ENCODE data around the gene CFAP73. TPM values are rescaled to one million over a fixed set of nuclear protein-coding genes. Genes with fewer than 3 reads are reported as not detected.

CFAP73 gene
- total RNA-seq, 1 experiment from 2014 or later: 0.94 TPM

GRCh38 chr12:113167868-113168267, 18.3 kb downstream of the CFAP73 start:
- TF ChIP-seq ZBTB21 (CRISPR knock-in tag; IDR thresholded peaks at IDR 0.05; ENCODE audit: borderline replicate concordance) (no peak), ZMAT4 (CRISPR knock-in tag; IDR thresholded peaks at IDR 0.05) (no peak), CREB1 (CRISPR knock-in tag; IDR thresholded peaks at IDR 0.05) (no peak), ESRRA (CRISPR knock-in tag; IDR thresholded peaks at IDR 0.05; ENCODE audit: borderline replicate concordance) (no peak), ATF1 (CRISPR knock-in tag; IDR thresholded peaks at IDR 0.05) (no peak), TCF7 (CRISPR knock-in tag; IDR thresholded peaks at IDR 0.05; ENCODE audit: low read depth) (no peak)
- TF ChIP-seq, protein P1, sequence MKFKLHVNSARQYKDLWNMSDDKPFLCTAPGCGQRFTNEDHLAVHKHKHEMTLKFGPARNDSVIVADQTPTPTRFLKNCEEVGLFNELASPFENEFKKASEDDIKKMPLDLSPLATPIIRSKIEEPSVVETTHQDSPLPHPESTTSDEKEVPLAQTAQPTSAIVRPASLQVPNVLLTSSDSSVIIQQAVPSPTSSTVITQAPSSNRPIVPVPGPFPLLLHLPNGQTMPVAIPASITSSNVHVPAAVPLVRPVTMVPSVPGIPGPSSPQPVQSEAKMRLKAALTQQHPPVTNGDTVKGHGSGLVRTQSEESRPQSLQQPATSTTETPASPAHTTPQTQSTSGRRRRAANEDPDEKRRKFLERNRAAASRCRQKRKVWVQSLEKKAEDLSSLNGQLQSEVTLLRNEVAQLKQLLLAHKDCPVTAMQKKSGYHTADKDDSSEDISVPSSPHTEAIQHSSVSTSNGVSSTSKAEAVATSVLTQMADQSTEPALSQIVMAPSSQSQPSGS (CRISPR knock-in tag; IDR thresholded peaks at IDR 0.05; ENCODE audit: borderline replicate concordance, low read depth): no peak
- TF ChIP-seq, protein P2, sequence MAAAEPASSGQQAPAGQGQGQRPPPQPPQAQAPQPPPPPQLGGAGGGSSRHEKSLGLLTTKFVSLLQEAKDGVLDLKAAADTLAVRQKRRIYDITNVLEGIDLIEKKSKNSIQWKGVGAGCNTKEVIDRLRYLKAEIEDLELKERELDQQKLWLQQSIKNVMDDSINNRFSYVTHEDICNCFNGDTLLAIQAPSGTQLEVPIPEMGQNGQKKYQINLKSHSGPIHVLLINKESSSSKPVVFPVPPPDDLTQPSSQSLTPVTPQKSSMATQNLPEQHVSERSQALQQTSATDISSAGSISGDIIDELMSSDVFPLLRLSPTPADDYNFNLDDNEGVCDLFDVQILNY (CRISPR knock-in tag; IDR thresholded peaks at IDR 0.05): no peak
- TF ChIP-seq, protein P3, sequence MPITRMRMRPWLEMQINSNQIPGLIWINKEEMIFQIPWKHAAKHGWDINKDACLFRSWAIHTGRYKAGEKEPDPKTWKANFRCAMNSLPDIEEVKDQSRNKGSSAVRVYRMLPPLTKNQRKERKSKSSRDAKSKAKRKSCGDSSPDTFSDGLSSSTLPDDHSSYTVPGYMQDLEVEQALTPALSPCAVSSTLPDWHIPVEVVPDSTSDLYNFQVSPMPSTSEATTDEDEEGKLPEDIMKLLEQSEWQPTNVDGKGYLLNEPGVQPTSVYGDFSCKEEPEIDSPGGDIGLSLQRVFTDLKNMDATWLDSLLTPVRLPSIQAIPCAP (CRISPR knock-in tag; IDR thresholded peaks at IDR 0.05): no peak
- TF ChIP-seq, protein P4, sequence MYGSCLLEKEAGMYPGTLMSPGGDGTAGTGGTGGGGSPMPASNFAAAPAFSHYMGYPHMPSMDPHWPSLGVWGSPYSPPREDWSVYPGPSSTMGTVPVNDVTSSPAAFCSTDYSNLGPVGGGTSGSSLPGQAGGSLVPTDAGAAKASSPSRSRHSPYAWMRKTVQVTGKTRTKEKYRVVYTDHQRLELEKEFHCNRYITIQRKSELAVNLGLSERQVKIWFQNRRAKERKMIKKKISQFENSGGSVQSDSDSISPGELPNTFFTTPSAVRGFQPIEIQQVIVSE (CRISPR knock-in tag; IDR thresholded peaks at IDR 0.05; ENCODE audit: borderline replicate concordance): no peak
- POLR2A ChIA-PET: interaction anchor here (0.6 kb wide), 2 partner anchors 15 to 38 kb away, joined by 3 read pairs; no protein-coding TSS in a partner anchor
- Mint-ChIP-seq H3K4me1 (peaks cover 8% of the 10 kb centered on the region), H3K9me3 (no peaks in the 10 kb centered on the region), H3K36me3 (peaks cover 55% of the 10 kb centered on the region), H3K27ac (no peak overlapping the region), H3K4me3 (no peak overlapping the region), H3K27me3 (ENCODE audit: low read depth) (no peaks in the 10 kb centered on the region)
- ATAC-seq (no peak), DNase-seq (ENCODE audit: low spot score) (no peak)
- CTCF ChIA-PET: interaction anchor here (0.6 kb wide), 1 partner anchor 32 kb away, joined by 3 read pairs; the partner anchor contains the start of gene RASAL1

GRCh38 chr12:113169697-113170096, 20.2 kb downstream of the CFAP73 start:
- H3K36me3 Mint-ChIP-seq: peaks cover 65% of the 10 kb centered on the region
- POLR2A ChIA-PET: no interaction called here
- no peak for ATAC-seq
- TF ChIP-seq ZNF416 (CRISPR knock-in tag; IDR thresholded peaks at IDR 0.05): no peak
- TF ChIP-seq USF2 (CRISPR knock-in tag; IDR thresholded peaks at IDR 0.05): no peak
- no peak for TF ChIP-seq ZNF423 (CRISPR knock-in tag; IDR thresholded peaks at IDR 0.05)
- no peak for TF ChIP-seq NFE2L1 (CRISPR knock-in tag; IDR thresholded peaks at IDR 0.05)
- TF ChIP-seq HMGXB4 (CRISPR knock-in tag; IDR thresholded peaks at IDR 0.05): no peak
- TF ChIP-seq CREM (CRISPR knock-in tag; IDR thresholded peaks at IDR 0.05): no peak
- no peak for TF ChIP-seq ZNF671 (CRISPR knock-in tag; IDR thresholded peaks at IDR 0.05)
- TF ChIP-seq NR2C2 (CRISPR knock-in tag; IDR thresholded peaks at IDR 0.05): no peak
- TF ChIP-seq, protein P5, sequence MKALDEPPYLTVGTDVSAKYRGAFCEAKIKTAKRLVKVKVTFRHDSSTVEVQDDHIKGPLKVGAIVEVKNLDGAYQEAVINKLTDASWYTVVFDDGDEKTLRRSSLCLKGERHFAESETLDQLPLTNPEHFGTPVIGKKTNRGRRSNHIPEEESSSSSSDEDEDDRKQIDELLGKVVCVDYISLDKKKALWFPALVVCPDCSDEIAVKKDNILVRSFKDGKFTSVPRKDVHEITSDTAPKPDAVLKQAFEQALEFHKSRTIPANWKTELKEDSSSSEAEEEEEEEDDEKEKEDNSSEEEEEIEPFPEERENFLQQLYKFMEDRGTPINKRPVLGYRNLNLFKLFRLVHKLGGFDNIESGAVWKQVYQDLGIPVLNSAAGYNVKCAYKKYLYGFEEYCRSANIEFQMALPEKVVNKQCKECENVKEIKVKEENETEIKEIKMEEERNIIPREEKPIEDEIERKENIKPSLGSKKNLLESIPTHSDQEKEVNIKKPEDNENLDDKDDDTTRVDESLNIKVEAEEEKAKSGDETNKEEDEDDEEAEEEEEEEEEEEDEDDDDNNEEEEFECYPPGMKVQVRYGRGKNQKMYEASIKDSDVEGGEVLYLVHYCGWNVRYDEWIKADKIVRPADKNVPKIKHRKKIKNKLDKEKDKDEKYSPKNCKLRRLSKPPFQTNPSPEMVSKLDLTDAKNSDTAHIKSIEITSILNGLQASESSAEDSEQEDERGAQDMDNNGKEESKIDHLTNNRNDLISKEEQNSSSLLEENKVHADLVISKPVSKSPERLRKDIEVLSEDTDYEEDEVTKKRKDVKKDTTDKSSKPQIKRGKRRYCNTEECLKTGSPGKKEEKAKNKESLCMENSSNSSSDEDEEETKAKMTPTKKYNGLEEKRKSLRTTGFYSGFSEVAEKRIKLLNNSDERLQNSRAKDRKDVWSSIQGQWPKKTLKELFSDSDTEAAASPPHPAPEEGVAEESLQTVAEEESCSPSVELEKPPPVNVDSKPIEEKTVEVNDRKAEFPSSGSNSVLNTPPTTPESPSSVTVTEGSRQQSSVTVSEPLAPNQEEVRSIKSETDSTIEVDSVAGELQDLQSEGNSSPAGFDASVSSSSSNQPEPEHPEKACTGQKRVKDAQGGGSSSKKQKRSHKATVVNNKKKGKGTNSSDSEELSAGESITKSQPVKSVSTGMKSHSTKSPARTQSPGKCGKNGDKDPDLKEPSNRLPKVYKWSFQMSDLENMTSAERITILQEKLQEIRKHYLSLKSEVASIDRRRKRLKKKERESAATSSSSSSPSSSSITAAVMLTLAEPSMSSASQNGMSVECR (CRISPR knock-in tag; IDR thresholded peaks at IDR 0.05; ENCODE audit: borderline replicate concordance): no peak
- no peak for TF ChIP-seq STAT6 (CRISPR knock-in tag; conservative IDR thresholded peaks at IDR 0.05; ENCODE audit: low read depth)
- TF ChIP-seq GRHL2 (CRISPR knock-in tag; IDR thresholded peaks at IDR 0.05; ENCODE audit: insufficient replicate concordance, severe bottlenecking): no peak

More at GRCh38 chr12:113169697-113170096, 20.2 kb downstream of the CFAP73 start:
- H3K4me1 Mint-ChIP-seq: no peaks in the 10 kb centered on the region
- no peak overlapping the region for H3K4me3 Mint-ChIP-seq
- no peaks in the 10 kb centered on the region for H3K27me3 Mint-ChIP-seq (ENCODE audit: low read depth)
- no peaks in the 10 kb centered on the region for H3K9me3 Mint-ChIP-seq
- no peak overlapping the region for H3K27ac Mint-ChIP-seq
- CTCF ChIA-PET: no interaction called here
- no peak for DNase-seq (ENCODE audit: low spot score)
